Mononuclear cell (primary cell): ENCODE results near the gene LINC00305. TPM values are rescaled to one million over a fixed set of nuclear protein-coding genes. Genes with fewer than 3 reads are reported as not detected.

Source experiments
- H3K27me3 ChIP-seq: 2 replicates; pipeline ENCODE4 v1.6.0; 2011; ENCODE audit warnings: low read length, control low read depth; ENCODE audit not compliant: insufficient read depth
- H3K4me1 ChIP-seq: 2 replicates; pipeline ENCODE4 v1.5.1; 2011; ENCODE audit warnings: mild to moderate bottlenecking, low read length, control low read depth; ENCODE audit not compliant: insufficient read depth
- H3K4me3 ChIP-seq: 2 replicates; pipeline ENCODE4 v1.5.1; 2011; ENCODE audit warnings: mild to moderate bottlenecking, low read length, moderate library complexity
- H3K9me3 ChIP-seq: 2 replicates; pipeline ENCODE4 v1.5.1; 2011; ENCODE audit warnings: low read depth, mild to moderate bottlenecking, control low read depth, low read length
- total RNA-seq: library from RNA; depleted of rRNA; stranded (reverse); fragments of >200 nt; gene quantifications from one replicate; pipeline ENCODE4 v1.2.3, GENCODE V29; 2012

Gene LINC00305
- total RNA-seq, 1 donor: not detected

GRCh38 chr18:64134044-64134747 lies 14.7 kb downstream of the LINC00305 start:
- Histone ChIP-seq H3K27me3 (no peaks in the 10 kb centered on the region), H3K4me3 (no peak overlapping the region), H3K9me3 (no peaks in the 10 kb centered on the region), H3K4me1 (no peaks in the 10 kb centered on the region)

GRCh38 chr18:64132871-64133270 lies 16.0 kb downstream of the LINC00305 start:
- no peaks in the 10 kb centered on the region for H3K9me3 ChIP-seq

GRCh38 chr18:64131314-64131713 lies 17.6 kb downstream of the LINC00305 start:
- H3K9me3 ChIP-seq: no peaks in the 10 kb centered on the region
- H3K4me3 ChIP-seq: no peak overlapping the region
- H3K4me1 ChIP-seq: no peaks in the 10 kb centered on the region
- no peaks in the 10 kb centered on the region for H3K27me3 ChIP-seq

More at GRCh38 chr18:64132871-64133270, 16.0 kb downstream of the LINC00305 start:
- Histone ChIP-seq H3K27me3 (no peaks in the 10 kb centered on the region), H3K4me3 (no peak overlapping the region), H3K4me1 (no peaks in the 10 kb centered on the region)

GRCh38 chr18:64127172-64127571 lies 21.7 kb downstream of the LINC00305 start:
- no peaks in the 10 kb centered on the region for H3K27me3 ChIP-seq
- H3K9me3 ChIP-seq: no peaks in the 10 kb centered on the region
- H3K4me3 ChIP-seq: no peak overlapping the region
- no peaks in the 10 kb centered on the region for H3K4me1 ChIP-seq

GRCh38 chr18:64119916-64120315 lies 29.0 kb downstream of the LINC00305 start:
- no peaks in the 10 kb centered on the region for H3K9me3 ChIP-seq
- H3K27me3 ChIP-seq: no peaks in the 10 kb centered on the region

GRCh38 chr18:64118406-64118805 lies 30.5 kb downstream of the LINC00305 start:
- Histone ChIP-seq H3K4me3 (no peak overlapping the region), H3K27me3 (no peaks in the 10 kb centered on the region), H3K9me3 (no peaks in the 10 kb centered on the region), H3K4me1 (no peaks in the 10 kb centered on the region)

More at GRCh38 chr18:64119916-64120315, 29.0 kb downstream of the LINC00305 start:
- H3K4me3 ChIP-seq: no peak overlapping the region
- H3K4me1 ChIP-seq: no peaks in the 10 kb centered on the region

GRCh38 chr18:64116571-64117175 lies 32.2 kb downstream of the LINC00305 start:
- Histone ChIP-seq H3K4me1 (no peaks in the 10 kb centered on the region), H3K27me3 (no peaks in the 10 kb centered on the region), H3K4me3 (no peak overlapping the region), H3K9me3 (no peaks in the 10 kb centered on the region)

- Histone ChIP-seq H3K4me3 (no peak overlapping the region), H3K9me3 (no peaks in the 10 kb centered on the region), H3K4me1 (no peaks in the 10 kb centered on the region), H3K27me3 (no peaks in the 10 kb centered on the region)
Observed at GRCh38 chr18:64115881-64116280, 33.0 kb downstream of the LINC00305 start.

GRCh38 chr18:64111950-64112349 lies 36.9 kb downstream of the LINC00305 start:
- Histone ChIP-seq H3K4me3 (no peak overlapping the region), H3K4me1 (no peaks in the 10 kb centered on the region), H3K27me3 (no peaks in the 10 kb centered on the region), H3K9me3 (no peaks in the 10 kb centered on the region)

- no peaks in the 10 kb centered on the region for H3K9me3 ChIP-seq
- no peaks in the 10 kb centered on the region for H3K4me1 ChIP-seq
- no peaks in the 10 kb centered on the region for H3K27me3 ChIP-seq
- no peak overlapping the region for H3K4me3 ChIP-seq
Observed at GRCh38 chr18:64110692-64111480, 38.0 kb downstream of the LINC00305 start.

- Histone ChIP-seq H3K4me3 (no peak overlapping the region), H3K4me1 (no peaks in the 10 kb centered on the region)
Observed at GRCh38 chr18:64103986-64104385, 44.9 kb downstream of the LINC00305 start.

GRCh38 chr18:64100116-64100922 lies 48.6 kb downstream of the LINC00305 start:
- Histone ChIP-seq H3K9me3 (no peaks in the 10 kb centered on the region), H3K27me3 (no peaks in the 10 kb centered on the region), H3K4me3 (no peak overlapping the region), H3K4me1 (no peaks in the 10 kb centered on the region)

More at GRCh38 chr18:64103986-64104385, 44.9 kb downstream of the LINC00305 start:
- H3K27me3 ChIP-seq: no peaks in the 10 kb centered on the region
- no peaks in the 10 kb centered on the region for H3K9me3 ChIP-seq

- H3K9me3 ChIP-seq: no peaks in the 10 kb centered on the region
- H3K4me1 ChIP-seq: no peaks in the 10 kb centered on the region
- no peaks in the 10 kb centered on the region for H3K27me3 ChIP-seq
- no peak overlapping the region for H3K4me3 ChIP-seq
Observed at GRCh38 chr18:64099244-64099643, 49.6 kb downstream of the LINC00305 start.

GRCh38 chr18:64097497-64097896 lies 51.4 kb downstream of the LINC00305 start:
- no peaks in the 10 kb centered on the region for H3K27me3 ChIP-seq
- H3K4me1 ChIP-seq: no peaks in the 10 kb centered on the region
- H3K4me3 ChIP-seq: no peak overlapping the region
- no peaks in the 10 kb centered on the region for H3K9me3 ChIP-seq
